ENCODE data around the gene DNAJC18. TPM values are rescaled to one million over a fixed set of nuclear protein-coding genes. Genes with fewer than 3 reads are reported as not detected.
"Not testable (repeated sequence)": the region's sequence is repeated elsewhere in the genome, so short reads cannot be mapped to it uniquely, and the experiment has no call there.

Gene DNAJC18
- total RNA-seq, 2 experiments from 2014 or later, result 54.1 to 56.0 TPM

- H3K4me3 Mint-ChIP-seq, result no peak overlapping the region
- ChIA-PET POLR2A (no interaction called here), CTCF (no interaction called here)
- peak; percentile 11 for DNase-seq
- peaks cover 45% of the 10 kb centered on the region for H3K4me1 Mint-ChIP-seq (ENCODE audit: low read depth)
- intact Hi-C loops (cut with micrococcal nuclease), result no loop called here
- peaks cover 7% of the 10 kb centered on the region for H3K36me3 Mint-ChIP-seq
- no peak overlapping the region for H3K27ac Mint-ChIP-seq
- H3K27me3 Mint-ChIP-seq, result no peaks in the 10 kb centered on the region
- H3K9me3 Mint-ChIP-seq, result no peaks in the 10 kb centered on the region
Observed at GRCh38 chr5:139451878-139452660, 12.7 kb upstream of the DNAJC18 start.

- POLR2A ChIA-PET, result no interaction called here
- DNase-seq, result peak; percentile 14
- intact Hi-C loops (cut with micrococcal nuclease), result no loop called here
Observed at GRCh38 chr5:139451176-139451575, 11.9 kb upstream of the DNAJC18 start.

GRCh38 chr5:139446956-139447779 lies 7.8 kb upstream of the DNAJC18 start:
- peak overlapping the region; percentile 7 for H3K4me3 Mint-ChIP-seq
- H3K9me3 Mint-ChIP-seq, result no peaks in the 10 kb centered on the region
- DNase-seq, result peak; percentile 72
- ChIA-PET CTCF (interaction anchor here (0.9 to 2.7 kb wide), 8 partner anchors 9 to 106 kb away, joined by 3 to 16 read pairs (median 4); partner anchors contain the start of genes DNAJC18, PAIP2 and STING1), POLR2A (interaction anchor here (0.8 to 7.5 kb wide), 10 partner anchors 9 to 145 kb away, joined by 3 to 69 read pairs (median 9); partner anchors contain the start of genes DNAJC18, SMIM33 and STING1)
- H3K36me3 Mint-ChIP-seq, result peaks cover 7% of the 10 kb centered on the region
- H3K27me3 Mint-ChIP-seq, result no peaks in the 10 kb centered on the region
- H3K4me1 Mint-ChIP-seq (ENCODE audit: low read depth), result peaks cover 67% of the 10 kb centered on the region
- intact Hi-C loops (cut with micrococcal nuclease), result loop anchor here (1.0 to 5.0 kb wide), 7 partner anchors 8 to 990 kb away; partner anchors contain the start of genes DNAJC18 and STING1
- peak overlapping the region; percentile 93 for H3K27ac Mint-ChIP-seq

More at GRCh38 chr5:139451176-139451575, 11.9 kb upstream of the DNAJC18 start:
- Mint-ChIP-seq H3K9me3 (no peaks in the 10 kb centered on the region), H3K27me3 (no peaks in the 10 kb centered on the region), H3K27ac (no peak overlapping the region), H3K4me1 (ENCODE audit: low read depth) (peaks cover 47% of the 10 kb centered on the region), H3K36me3 (peaks cover 7% of the 10 kb centered on the region), H3K4me3 (no peak overlapping the region)
- CTCF ChIA-PET, result interaction anchor here (0.7 kb wide), 1 partner anchor 15 kb away, joined by 4 read pairs; no protein-coding TSS in a partner anchor

- DNase-seq, result no peak
- Mint-ChIP-seq H3K4me1 (ENCODE audit: low read depth) (peaks cover 77% of the 10 kb centered on the region), H3K36me3 (peaks cover 7% of the 10 kb centered on the region), H3K4me3 (no peak overlapping the region), H3K9me3 (no peaks in the 10 kb centered on the region), H3K27ac (peak overlapping the region; percentile 93), H3K27me3 (no peaks in the 10 kb centered on the region)
- POLR2A ChIA-PET, result interaction anchor here (1.1 to 7.5 kb wide), 6 partner anchors 7 to 36 kb away, joined by 3 to 69 read pairs (median 30); partner anchors contain the start of genes DNAJC18, SMIM33 and STING1
- intact Hi-C loops (cut with micrococcal nuclease), result loop anchor here (5.0 kb wide), 1 partner anchor 988 kb away; no protein-coding TSS in a partner anchor
- CTCF ChIA-PET, result interaction anchor here (0.5 to 3.2 kb wide), 7 partner anchors 9 to 69 kb away, joined by 3 to 14 read pairs (median 3); partner anchors contain the start of gene STING1
Observed at GRCh38 chr5:139445325-139446170, 6.2 kb upstream of the DNAJC18 start.

DNA sequence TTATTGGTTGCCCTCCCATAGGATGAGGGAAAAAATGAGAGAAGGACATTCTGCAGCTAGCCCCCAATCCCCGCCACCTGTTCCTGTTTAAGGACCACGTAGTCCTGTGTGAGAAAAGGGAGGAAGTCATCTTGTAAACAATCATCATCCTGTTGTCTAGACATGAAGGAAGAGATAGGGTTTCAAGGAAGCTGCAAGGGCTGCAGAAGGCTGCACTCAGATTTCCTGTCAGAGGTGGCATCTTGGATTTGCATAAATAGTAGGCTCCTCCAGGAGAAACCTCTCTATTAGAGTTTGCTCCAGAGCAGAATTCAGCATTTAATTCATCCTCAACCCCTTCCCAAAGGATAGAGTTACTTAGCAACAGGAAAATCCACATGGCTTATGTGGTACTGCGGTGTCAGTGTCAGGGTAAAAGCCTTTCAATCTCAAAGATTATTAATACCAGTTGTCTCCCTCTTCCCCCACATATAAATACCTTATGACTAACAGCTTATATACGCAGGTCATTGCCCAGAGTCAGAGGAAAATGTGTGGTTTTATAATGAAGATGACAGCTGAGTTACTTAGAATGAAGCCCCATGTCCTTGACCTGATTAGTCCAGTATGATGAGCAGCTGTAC lies 4.6 kb upstream of the DNAJC18 start:
- H3K4me1 Mint-ChIP-seq (ENCODE audit: low read depth), result peaks cover 85% of the 10 kb centered on the region
- no peaks in the 10 kb centered on the region for H3K27me3 Mint-ChIP-seq
- CTCF ChIA-PET, result interaction anchor here (0.9 to 3.2 kb wide), 7 partner anchors 14 to 69 kb away, joined by 3 to 14 read pairs (median 4); no protein-coding TSS in a partner anchor
- peak overlapping the region; percentile 21 for H3K4me3 Mint-ChIP-seq
- intact Hi-C loops (cut with micrococcal nuclease), result no loop called here
- POLR2A ChIA-PET, result interaction anchor here (0.7 to 7.5 kb wide), 7 partner anchors 15 to 117 kb away, joined by 3 to 69 read pairs (median 17); partner anchors contain the start of genes SPATA24, STING1 and UBE2D2
- H3K9me3 Mint-ChIP-seq, result no peaks in the 10 kb centered on the region
- peak overlapping the region; percentile 93 for H3K27ac Mint-ChIP-seq
- H3K36me3 Mint-ChIP-seq, result peaks cover 5% of the 10 kb centered on the region
- no peak for DNase-seq

- H3K27me3 Mint-ChIP-seq; intact Hi-C loops (cut with micrococcal nuclease); DNase-seq; H3K9me3 Mint-ChIP-seq: not testable (repeated sequence)
- Mint-ChIP-seq H3K27ac (peak overlapping the region; percentile 99), H3K36me3 (peaks cover 21% of the 10 kb centered on the region), H3K4me1 (ENCODE audit: low read depth) (peaks cover 70% of the 10 kb centered on the region), H3K4me3 (peak overlapping the region; percentile 98)
- CTCF ChIA-PET, result interaction anchor here (1.0 to 5.3 kb wide), 3 partner anchors 18 to 72 kb away, joined by 3 to 51 read pairs (median 29); no protein-coding TSS in a partner anchor
- POLR2A ChIA-PET, result interaction anchor here (0.7 to 5.1 kb wide), 5 partner anchors 7 to 71 kb away, joined by 4 to 65 read pairs (median 23); no protein-coding TSS in a partner anchor
Observed at GRCh38 chr5:139440416-139440815, 1.1 kb upstream of the DNAJC18 start.

GRCh38 chr5:139438707-139439012 lies 665 bp downstream of the DNAJC18 start:
- intact Hi-C loops (cut with micrococcal nuclease), result loop anchor here (1.0 to 5.0 kb wide), 9 partner anchors 9 to 864 kb away; partner anchors contain the start of genes HSPA9, SIL1, SPATA24 and STING1
- Mint-ChIP-seq H3K4me3 (peak overlapping the region; percentile 98), H3K4me1 (ENCODE audit: low read depth) (peaks cover 56% of the 10 kb centered on the region), H3K9me3 (no peaks in the 10 kb centered on the region), H3K27ac (peak overlapping the region; percentile 99), H3K36me3 (peaks cover 26% of the 10 kb centered on the region), H3K27me3 (no peaks in the 10 kb centered on the region)
- POLR2A ChIA-PET, result interaction anchor here (0.7 to 5.1 kb wide), 13 partner anchors 8 to 73 kb away, joined by 4 to 79 read pairs (median 8); partner anchors contain the start of genes SPATA24 and STING1
- CTCF ChIA-PET, result interaction anchor here (1.0 to 5.8 kb wide), 10 partner anchors 9 to 78 kb away, joined by 3 to 51 read pairs (median 10); partner anchors contain the start of genes SMIM33, SPATA24 and STING1
- no peak for DNase-seq

DNA sequence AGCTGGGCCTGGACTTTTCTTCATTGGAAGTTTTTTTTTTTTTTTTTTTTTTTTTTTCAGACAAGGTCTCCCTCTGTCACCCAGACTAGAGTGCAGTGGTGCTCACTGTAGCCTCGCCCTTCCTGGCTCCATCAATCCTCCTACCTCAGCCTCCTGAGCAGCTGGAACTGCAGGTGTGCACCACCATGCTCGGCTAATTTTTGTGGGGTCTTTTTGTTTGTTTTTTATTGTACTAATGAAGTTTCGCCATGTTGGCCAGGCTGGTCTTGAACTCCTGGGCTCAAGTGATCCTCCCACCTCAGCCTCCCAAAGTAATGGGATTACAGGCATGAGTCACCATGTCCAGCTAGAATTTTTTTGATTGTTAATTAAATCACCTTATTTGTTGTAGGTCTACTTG lies 3.6 kb downstream of the DNAJC18 start:
- H3K4me3 Mint-ChIP-seq, result no peak overlapping the region
- H3K27me3 Mint-ChIP-seq, result no peaks in the 10 kb centered on the region
- ChIA-PET POLR2A (interaction anchor here (0.9 to 5.1 kb wide), 6 partner anchors 12 to 78 kb away, joined by 3 to 79 read pairs (median 30); partner anchors contain the start of genes SMIM33 and STING1), CTCF (interaction anchor here (2.1 to 5.8 kb wide), 5 partner anchors 12 to 77 kb away, joined by 10 to 51 read pairs (median 29); partner anchors contain the start of genes SMIM33 and STING1)
- no peak overlapping the region for H3K27ac Mint-ChIP-seq
- H3K36me3 Mint-ChIP-seq, result peaks cover 26% of the 10 kb centered on the region
- no peaks in the 10 kb centered on the region for H3K9me3 Mint-ChIP-seq
- H3K4me1 Mint-ChIP-seq (ENCODE audit: low read depth), result peaks cover 34% of the 10 kb centered on the region
- no peak for DNase-seq
- intact Hi-C loops (cut with micrococcal nuclease), result loop anchor here (5.0 kb wide), 1 partner anchor 77 kb away; no protein-coding TSS in a partner anchor

- POLR2A ChIA-PET, result interaction anchor here (1.6 kb wide), 1 partner anchor 28 kb away, joined by 3 read pairs; no protein-coding TSS in a partner anchor
- Mint-ChIP-seq H3K4me1 (ENCODE audit: low read depth) (peaks cover 11% of the 10 kb centered on the region), H3K9me3 (no peaks in the 10 kb centered on the region), H3K27me3 (no peaks in the 10 kb centered on the region), H3K27ac (peak overlapping the region; percentile 15), H3K36me3 (peaks cover 22% of the 10 kb centered on the region), H3K4me3 (no peak overlapping the region)
- no peak for DNase-seq
- CTCF ChIA-PET, result interaction anchor here (2.5 to 3.5 kb wide), 2 partner anchors 9 to 81 kb away, joined by 11 to 13 read pairs; no protein-coding TSS in a partner anchor
- intact Hi-C loops (cut with micrococcal nuclease), result no loop called here
Observed at GRCh38 chr5:139431706-139432105, 7.6 kb downstream of the DNAJC18 start.

DNA sequence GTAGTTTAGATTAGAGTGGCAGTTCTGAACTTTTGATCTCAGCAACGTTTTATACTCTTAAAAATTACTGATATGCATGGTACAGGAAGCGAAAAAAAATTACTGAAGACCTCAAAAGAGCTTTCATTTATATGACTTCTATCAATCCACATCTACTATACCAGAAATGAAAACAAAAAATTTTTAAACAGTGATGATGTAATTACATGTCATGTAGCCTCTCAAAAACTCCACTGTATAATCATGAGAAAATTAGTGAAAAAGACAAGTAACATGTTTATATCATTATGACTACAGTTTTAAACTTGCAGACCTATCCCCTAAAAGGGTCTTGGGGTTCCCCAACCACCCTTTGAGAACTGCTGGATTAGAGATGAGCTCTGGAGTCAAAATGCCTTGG lies 9.3 kb downstream of the DNAJC18 start:
- ChIA-PET CTCF (interaction anchor here (0.6 to 3.7 kb wide), 7 partner anchors 9 to 840 kb away, joined by 3 to 21 read pairs (median 3); partner anchors contain the start of gene DNAJC18), POLR2A (interaction anchor here (0.6 to 2.4 kb wide), 5 partner anchors 9 to 51 kb away, joined by 3 to 9 read pairs (median 4); partner anchors contain the start of genes DNAJC18 and SMIM33)
- Mint-ChIP-seq H3K4me3 (no peak overlapping the region), H3K4me1 (ENCODE audit: low read depth) (peaks cover 11% of the 10 kb centered on the region), H3K27ac (peak overlapping the region; percentile 69), H3K27me3 (no peaks in the 10 kb centered on the region), H3K36me3 (peaks cover 30% of the 10 kb centered on the region), H3K9me3 (no peaks in the 10 kb centered on the region)
- no peak for DNase-seq
- intact Hi-C loops (cut with micrococcal nuclease), result no loop called here

All from activated CD4-positive, alpha-beta memory T cell treated with anti-CD3 and anti-CD28 coated beads for 36 hours (primary cell).